Raji (cell line): ENCODE results near the gene IER5.

ENCODE experiments used
- POLR2A ChIP-seq: IDR thresholded peaks from 2 replicates; pipeline ENCODE4 v1.6.1; 2011; ENCODE audit warnings: low read depth, low read length, control low read depth; ENCODE audit not compliant: insufficient read depth

The IER5 gene

GRCh38 chr1:181090641-181091126, 2.2 kb downstream of the IER5 start:
- TF ChIP-seq POLR2A: no peak

- no peak for TF ChIP-seq POLR2A
These were observed 3.0 kb downstream of the IER5 start for GRCh38 chr1:181091309-181092040.

- no peak for TF ChIP-seq POLR2A
These were observed 3.6 kb downstream of the IER5 start for GRCh38 chr1:181092056-181092455.

GRCh38 chr1:181092883-181093458, 4.5 kb downstream of the IER5 start:
- no peak for TF ChIP-seq POLR2A

GRCh38 chr1:181094416-181095212, 6.1 kb downstream of the IER5 start:
- TF ChIP-seq POLR2A: no peak

GRCh38 chr1:181095260-181095659, 6.8 kb downstream of the IER5 start:
- TF ChIP-seq POLR2A: no peak

GRCh38 chr1:181095763-181096184, 7.3 kb downstream of the IER5 start:
- no peak for TF ChIP-seq POLR2A

GRCh38 chr1:181097242-181097641, 8.7 kb downstream of the IER5 start:
- TF ChIP-seq POLR2A: no peak

GRCh38 chr1:181099152-181100014, 10.9 kb downstream of the IER5 start:
- TF ChIP-seq POLR2A: no peak

GRCh38 chr1:181100015-181100905, 11.8 kb downstream of the IER5 start:
- no peak for TF ChIP-seq POLR2A

- no peak for TF ChIP-seq POLR2A
These were observed 12.4 kb downstream of the IER5 start for GRCh38 chr1:181100934-181101333.

GRCh38 chr1:181101581-181102226, 13.2 kb downstream of the IER5 start:
- TF ChIP-seq POLR2A: no peak

GRCh38 chr1:181102841-181103240, 14.3 kb downstream of the IER5 start:
- TF ChIP-seq POLR2A: no peak
